Measurements from ENCODE around the gene MAPK8IP3.

- no peak for TF ChIP-seq POLR2A (IDR thresholded peaks at IDR 0.05; ENCODE audit: low read length)
- no peak for TF ChIP-seq GATA1 (IDR thresholded peaks at IDR 0.05; ENCODE audit: low read depth, low read length)
These were observed 49.0 kb upstream of the MAPK8IP3 start for GRCh38 chr16:1656808-1657617.

Data from erythroblast (primary cell).